H1 (cell line): ENCODE data around the gene SMOC2.

Experiments used
- HDAC6 ChIP-seq: IDR thresholded peaks from one replicate; pipeline ENCODE4 v1.7.1; 2012; ENCODE audit warnings: low read depth, mild to moderate bottlenecking, inconsistent platforms, low read length, moderate library complexity
- TF ChIP-seq, protein P1 (sequence below), 3 experiments: IDR thresholded peaks; 1 replicate in 2 of 3; 2 replicates in 1 of 3; pipeline versions ENCODE4 v1.5.1 to v1.6.1; 2011; ENCODE audit warnings: low read length in 3 of 3, mild to moderate bottlenecking in 3 of 3, inconsistent platforms in 2 of 3, low read depth in 1 of 3, moderate library complexity in 1 of 3; ENCODE audit not compliant: insufficient read depth in 1 of 3; ENCODE audit errors: control extremely low read depth in 1 of 3

GRCh38 chr6:168495636-168496035 lies 54.7 kb downstream of the SMOC2 start:
- TF ChIP-seq, protein P1, sequence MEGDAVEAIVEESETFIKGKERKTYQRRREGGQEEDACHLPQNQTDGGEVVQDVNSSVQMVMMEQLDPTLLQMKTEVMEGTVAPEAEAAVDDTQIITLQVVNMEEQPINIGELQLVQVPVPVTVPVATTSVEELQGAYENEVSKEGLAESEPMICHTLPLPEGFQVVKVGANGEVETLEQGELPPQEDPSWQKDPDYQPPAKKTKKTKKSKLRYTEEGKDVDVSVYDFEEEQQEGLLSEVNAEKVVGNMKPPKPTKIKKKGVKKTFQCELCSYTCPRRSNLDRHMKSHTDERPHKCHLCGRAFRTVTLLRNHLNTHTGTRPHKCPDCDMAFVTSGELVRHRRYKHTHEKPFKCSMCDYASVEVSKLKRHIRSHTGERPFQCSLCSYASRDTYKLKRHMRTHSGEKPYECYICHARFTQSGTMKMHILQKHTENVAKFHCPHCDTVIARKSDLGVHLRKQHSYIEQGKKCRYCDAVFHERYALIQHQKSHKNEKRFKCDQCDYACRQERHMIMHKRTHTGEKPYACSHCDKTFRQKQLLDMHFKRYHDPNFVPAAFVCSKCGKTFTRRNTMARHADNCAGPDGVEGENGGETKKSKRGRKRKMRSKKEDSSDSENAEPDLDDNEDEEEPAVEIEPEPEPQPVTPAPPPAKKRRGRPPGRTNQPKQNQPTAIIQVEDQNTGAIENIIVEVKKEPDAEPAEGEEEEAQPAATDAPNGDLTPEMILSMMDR (IDR thresholded peaks at IDR 0.05; ENCODE audit: control extremely low read depth in 1 of 3, insufficient read depth in 1 of 3, low read depth in 1 of 3, low read length in 3 of 3), result no peak
- TF ChIP-seq HDAC6, result no peak
